Activated CD8-positive, alpha-beta T cell treated with anti-CD3 and anti-CD28 coated beads for 36 hours (primary cell): ENCODE results near the gene MYO9A. TPM values are rescaled to one million over a fixed set of nuclear protein-coding genes. Genes with fewer than 3 reads are reported as not detected.

Source experiments
- ATAC-seq: fragments of 200-7000 bp; cut with Tn5 transposase; one replicate; pipeline ENCODE4 v1.10.0; 2021; ENCODE audit warnings: mild to moderate bottlenecking, moderate library complexity
- CTCF ChIA-PET: fragments of 350-600 bp; sonication (Branson Sonifier 250); formaldehyde crosslinking; loops from one replicate; lab custom pipeline; 2021; ENCODE audit warnings: antibody characterized with exemption; lab: Charles Lee
- POLR2A ChIA-PET: fragments of 350-600 bp; sonication (Branson Sonifier 250); formaldehyde crosslinking; loops from one replicate; lab custom pipeline; 2021; ENCODE audit warnings: antibody characterized with exemption; lab: Charles Lee
- DNase-seq: peaks from one replicate; pipeline ENCODE4 v3.0.0-alpha.2; 2020
- H3K27ac Mint-ChIP-seq: one replicate; pipeline ENCODE4 v1.8.0; 2021; ENCODE audit warnings: mild to moderate bottlenecking, mixed read lengths
- H3K27me3 Mint-ChIP-seq: one replicate; pipeline ENCODE4 v1.8.0; 2021; ENCODE audit warnings: mixed read lengths
- H3K36me3 Mint-ChIP-seq: one replicate; pipeline ENCODE4 v1.8.0; 2021; ENCODE audit warnings: low read depth, mixed read lengths
- H3K4me1 Mint-ChIP-seq: one replicate; pipeline ENCODE4 v1.8.0; 2021; ENCODE audit warnings: low read depth, mixed read lengths
- H3K4me3 Mint-ChIP-seq: one replicate; pipeline ENCODE4 v1.8.0; 2021; ENCODE audit warnings: mild to moderate bottlenecking, moderate library complexity, mixed read lengths
- H3K9me3 Mint-ChIP-seq: one replicate; pipeline ENCODE4 v1.8.0; 2021; ENCODE audit warnings: mixed read lengths
- intact Hi-C: fragments of 100-400 bp; cut with micrococcal nuclease; formaldehyde crosslinking; loops from one replicate; pipeline ENCODE4 v1.10.0; 2022
- total RNA-seq, 2 experiments: library from RNA; stranded (reverse); gene quantifications; one replicate each; pipeline ENCODE4 v1.2.3, GENCODE V29; 2021
- TF ChIP-seq, protein P1 (sequence below): fragments of 200-600 bp; IDR thresholded peaks from one replicate; pipeline ENCODE4 v1.8.0; 2022; ENCODE audit warnings: antibody characterized with exemption, mild to moderate bottlenecking

MYO9A gene
- total RNA-seq, 2 experiments from 2014 or later: 16.8 to 18.7 TPM

DNA sequence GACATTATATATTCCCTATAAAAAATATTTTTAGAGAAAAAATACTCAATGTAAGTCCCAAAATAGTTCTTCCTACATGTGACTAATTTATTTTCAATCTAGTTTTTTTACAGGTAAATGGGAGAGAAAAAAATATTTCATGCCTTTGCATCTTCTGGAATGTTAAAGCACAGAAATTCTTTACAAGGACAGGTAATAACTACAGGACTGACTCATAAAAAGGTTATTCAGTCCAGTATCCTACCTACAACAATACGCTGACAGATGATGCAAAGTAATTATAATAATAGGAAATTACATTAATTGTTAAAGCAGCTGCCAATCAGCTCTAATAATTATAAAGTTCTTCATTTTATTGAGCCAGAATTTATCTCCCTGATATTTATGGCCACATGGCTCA is 147.5 kb downstream of the MYO9A start:
- H3K4me3 Mint-ChIP-seq: no peak overlapping the region
- no peak for DNase-seq
- TF ChIP-seq, protein P1, sequence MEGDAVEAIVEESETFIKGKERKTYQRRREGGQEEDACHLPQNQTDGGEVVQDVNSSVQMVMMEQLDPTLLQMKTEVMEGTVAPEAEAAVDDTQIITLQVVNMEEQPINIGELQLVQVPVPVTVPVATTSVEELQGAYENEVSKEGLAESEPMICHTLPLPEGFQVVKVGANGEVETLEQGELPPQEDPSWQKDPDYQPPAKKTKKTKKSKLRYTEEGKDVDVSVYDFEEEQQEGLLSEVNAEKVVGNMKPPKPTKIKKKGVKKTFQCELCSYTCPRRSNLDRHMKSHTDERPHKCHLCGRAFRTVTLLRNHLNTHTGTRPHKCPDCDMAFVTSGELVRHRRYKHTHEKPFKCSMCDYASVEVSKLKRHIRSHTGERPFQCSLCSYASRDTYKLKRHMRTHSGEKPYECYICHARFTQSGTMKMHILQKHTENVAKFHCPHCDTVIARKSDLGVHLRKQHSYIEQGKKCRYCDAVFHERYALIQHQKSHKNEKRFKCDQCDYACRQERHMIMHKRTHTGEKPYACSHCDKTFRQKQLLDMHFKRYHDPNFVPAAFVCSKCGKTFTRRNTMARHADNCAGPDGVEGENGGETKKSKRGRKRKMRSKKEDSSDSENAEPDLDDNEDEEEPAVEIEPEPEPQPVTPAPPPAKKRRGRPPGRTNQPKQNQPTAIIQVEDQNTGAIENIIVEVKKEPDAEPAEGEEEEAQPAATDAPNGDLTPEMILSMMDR: no peak
- CTCF ChIA-PET: no interaction called here
- H3K36me3 Mint-ChIP-seq: peaks cover 1% of the 10 kb centered on the region
- H3K9me3 Mint-ChIP-seq: no peaks in the 10 kb centered on the region
- intact Hi-C loops: no loop called here
- POLR2A ChIA-PET: no interaction called here
- no peaks in the 10 kb centered on the region for H3K4me1 Mint-ChIP-seq
- no peak overlapping the region for H3K27ac Mint-ChIP-seq
- H3K27me3 Mint-ChIP-seq: no peaks in the 10 kb centered on the region
- ATAC-seq: no peak

DNA sequence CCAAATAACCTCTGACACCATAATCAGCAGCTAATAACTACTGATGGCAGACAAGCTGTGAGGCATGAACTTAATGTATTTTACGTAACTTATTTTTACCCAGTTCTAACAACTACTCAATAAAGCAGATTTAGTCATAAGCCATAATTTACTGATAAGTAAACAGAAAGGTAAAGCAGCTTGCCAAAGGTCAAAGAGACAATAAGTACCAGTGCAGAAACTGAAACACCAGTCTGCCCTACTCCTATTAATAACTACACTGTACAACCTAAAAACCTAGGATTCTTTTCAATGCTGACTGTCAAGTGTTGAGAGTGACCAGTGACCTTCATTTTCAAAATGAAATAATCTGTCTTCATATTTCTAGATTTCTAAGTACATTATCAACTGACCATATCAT is 155.4 kb downstream of the MYO9A start:
- POLR2A ChIA-PET: no interaction called here
- ATAC-seq: no peak
- intact Hi-C loops: no loop called here
- CTCF ChIA-PET: no interaction called here
- H3K27me3 Mint-ChIP-seq: no peaks in the 10 kb centered on the region
- H3K4me1 Mint-ChIP-seq: no peaks in the 10 kb centered on the region
- H3K36me3 Mint-ChIP-seq: peaks cover 3% of the 10 kb centered on the region
- TF ChIP-seq, protein P1: no peak
- no peak overlapping the region for H3K27ac Mint-ChIP-seq
- H3K4me3 Mint-ChIP-seq: no peak overlapping the region
- DNase-seq: no peak
- no peaks in the 10 kb centered on the region for H3K9me3 Mint-ChIP-seq

DNA sequence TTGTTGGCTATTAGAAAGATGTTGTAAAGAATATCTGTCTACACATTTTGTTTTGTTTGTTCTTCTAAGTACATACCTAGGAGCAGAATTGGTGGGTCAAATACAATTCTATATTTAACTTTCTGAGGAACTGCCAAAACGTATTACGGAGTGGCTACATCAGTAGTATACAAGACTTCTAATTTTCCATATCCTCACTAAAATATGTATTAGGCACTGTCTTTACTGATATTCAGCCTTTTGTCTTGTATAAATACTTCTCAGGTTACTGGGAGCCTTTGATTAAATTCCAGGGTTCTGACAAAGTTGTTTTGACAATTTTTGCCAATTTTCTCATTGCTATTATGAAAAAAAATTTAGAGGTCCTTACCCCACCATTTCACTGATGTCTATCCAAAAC is 160.9 kb downstream of the MYO9A start:
- ChIA-PET CTCF (no interaction called here), POLR2A (no interaction called here)
- no peak overlapping the region for H3K4me3 Mint-ChIP-seq
- no peaks in the 10 kb centered on the region for H3K9me3 Mint-ChIP-seq
- intact Hi-C loops: no loop called here
- TF ChIP-seq, protein P1: no peak
- H3K27ac Mint-ChIP-seq: no peak overlapping the region
- no peak for ATAC-seq
- peaks cover 2% of the 10 kb centered on the region for H3K36me3 Mint-ChIP-seq
- DNase-seq: no peak
- no peaks in the 10 kb centered on the region for H3K4me1 Mint-ChIP-seq
- H3K27me3 Mint-ChIP-seq: no peaks in the 10 kb centered on the region

DNA sequence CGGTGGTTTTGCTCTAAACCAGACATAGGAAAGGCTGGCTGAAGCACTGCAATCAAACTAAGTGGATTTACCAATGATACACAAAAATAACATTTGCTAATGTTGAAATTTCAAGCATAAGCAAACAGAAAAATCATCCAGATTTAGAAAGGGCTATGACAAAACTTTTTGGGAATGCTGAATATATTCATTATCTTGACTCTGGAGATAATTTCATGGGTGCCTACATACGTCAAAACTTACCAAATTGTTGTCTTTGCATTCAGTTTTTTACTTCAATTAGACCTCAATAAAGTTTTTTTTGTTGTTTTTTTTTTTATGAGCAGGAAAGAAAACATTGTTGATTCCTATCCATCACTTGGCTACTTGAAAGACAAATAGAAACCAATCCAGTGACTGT is 166.8 kb downstream of the MYO9A start:
- Mint-ChIP-seq H3K9me3 (no peaks in the 10 kb centered on the region), H3K27me3 (no peaks in the 10 kb centered on the region), H3K27ac (no peak overlapping the region), H3K4me3 (no peak overlapping the region), H3K36me3 (peaks cover 1% of the 10 kb centered on the region), H3K4me1 (no peaks in the 10 kb centered on the region)
- DNase-seq (no peak), ATAC-seq (no peak)
- TF ChIP-seq, protein P1: no peak
- ChIA-PET CTCF (no interaction called here), POLR2A (no interaction called here)
- intact Hi-C loops: no loop called here

DNA sequence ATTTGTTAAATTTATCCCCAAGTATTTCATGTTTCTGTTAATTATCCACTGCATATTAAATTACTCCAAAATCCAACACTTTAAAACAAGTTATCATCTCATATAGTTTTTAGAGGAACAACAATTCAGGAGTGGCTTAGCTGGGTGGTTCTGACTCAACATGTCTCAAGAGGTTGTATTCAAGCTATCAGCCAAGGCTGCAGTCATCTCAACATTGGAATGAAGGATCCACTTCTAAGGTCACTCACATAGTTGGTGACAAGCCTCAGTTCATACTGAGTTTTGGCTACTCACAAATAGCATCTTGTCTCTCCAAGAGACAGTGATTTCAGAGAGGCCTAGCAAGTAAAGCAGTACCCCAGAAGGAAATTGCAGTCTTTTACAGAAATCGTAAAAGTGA is 172.9 kb downstream of the MYO9A start:
- DNase-seq (no peak), ATAC-seq (no peak)
- Mint-ChIP-seq H3K4me3 (no peak overlapping the region), H3K36me3 (peaks cover 1% of the 10 kb centered on the region), H3K27ac (no peak overlapping the region), H3K27me3 (no peaks in the 10 kb centered on the region), H3K4me1 (no peaks in the 10 kb centered on the region), H3K9me3 (no peaks in the 10 kb centered on the region)
- intact Hi-C loops: no loop called here
- TF ChIP-seq, protein P1: no peak
- ChIA-PET POLR2A (no interaction called here), CTCF (interaction anchor here (0.9 kb wide), 1 partner anchor 91 kb away, joined by 3 read pairs; no protein-coding TSS in a partner anchor)
